Femur (tissue), 1 donor: ENCODE measurements around the gene NRG3.
A peak's percentile ranks its signal among the peaks of the same experiment; 100 is the strongest.

ENCODE experiments used
- DNase-seq: peaks from one replicate; pipeline ENCODE4 v3.0.0-alpha.2; 2017

Gene NRG3

GRCh38 chr10:81874875-81875466 is at the start of gene NRG3:
TSS of gene NRG3 (plus strand) at chr10:81875194.
- DNase-seq, result no peak

GRCh38 chr10:81828251-81828650 is 46.7 kb upstream of the NRG3 start:
- no peak for DNase-seq

DNA sequence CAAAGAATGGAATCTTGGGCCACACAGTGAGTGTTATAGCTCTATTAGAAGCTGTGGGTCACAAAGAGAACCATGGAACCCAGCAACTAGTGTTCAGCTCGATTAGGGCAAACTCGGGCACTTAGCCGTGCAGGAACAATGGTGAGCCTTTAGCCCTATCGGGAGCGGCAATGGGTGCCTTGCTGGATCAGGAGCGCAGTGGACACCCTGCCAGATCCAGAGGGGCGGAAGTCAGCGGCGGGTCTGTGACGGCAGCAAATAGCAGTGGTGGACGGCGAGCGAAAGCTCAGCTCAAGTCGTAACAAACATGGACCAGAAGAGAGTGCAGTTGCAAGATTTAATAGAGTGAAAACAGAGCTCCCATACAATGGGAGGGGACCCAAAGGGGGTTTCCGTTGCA is 43.9 kb upstream of the NRG3 start:
- no peak for DNase-seq

- no peak for DNase-seq
Measured at GRCh38 chr10:81838950-81839349, 36.0 kb upstream of the NRG3 start.

GRCh38 chr10:81843042-81843441 is 32.0 kb upstream of the NRG3 start:
- DNase-seq, result no peak

GRCh38 chr10:81847675-81848074 is 27.3 kb upstream of the NRG3 start:
- no peak for DNase-seq

DNA sequence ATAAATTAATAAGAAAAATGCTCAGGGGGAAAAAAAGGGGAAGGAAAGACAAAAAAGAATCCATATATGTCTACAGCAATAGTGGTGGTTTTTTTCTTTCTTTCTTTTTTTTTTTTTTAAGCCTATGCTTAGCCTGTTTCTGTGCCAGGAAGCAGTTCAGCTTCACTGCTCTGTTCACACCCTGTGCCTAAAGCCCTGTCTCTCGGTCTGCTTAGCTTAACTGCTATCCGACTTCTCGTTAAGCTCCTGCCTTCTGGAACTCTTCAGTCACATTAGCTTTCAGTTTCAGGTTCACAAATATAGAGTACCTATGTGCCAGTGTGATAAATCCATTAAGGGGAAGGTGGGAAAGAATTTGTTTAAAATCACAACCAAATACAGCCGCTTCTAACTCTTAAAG is 26.5 kb upstream of the NRG3 start:
- DNase-seq, result no peak

- DNase-seq, result no peak
Measured at GRCh38 chr10:81848931-81849330, 26.1 kb upstream of the NRG3 start.

DNA sequence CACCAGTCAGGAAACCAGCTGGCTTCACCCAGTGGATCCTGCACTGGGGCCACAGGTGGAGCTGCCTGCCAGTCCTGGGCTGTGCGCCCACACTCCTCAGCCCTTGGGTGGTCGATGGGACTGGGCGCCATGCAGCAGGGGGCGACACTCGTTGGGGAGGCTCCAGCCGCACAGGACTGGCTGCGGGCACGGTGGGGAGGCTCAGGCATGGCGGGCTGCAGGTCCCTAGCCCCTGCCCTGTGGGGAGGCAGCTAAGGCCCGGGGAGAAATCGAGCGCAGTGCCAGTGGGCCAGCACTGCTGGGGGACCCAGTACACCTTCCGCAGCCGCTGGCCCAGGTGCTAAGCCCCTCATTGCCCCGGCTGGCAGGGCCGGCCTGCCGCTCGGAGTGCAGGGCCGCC is 12.4 kb upstream of the NRG3 start:
- DNase-seq, result no peak

- no peak for DNase-seq
Measured at GRCh38 chr10:81863771-81864170, 11.2 kb upstream of the NRG3 start.

DNA sequence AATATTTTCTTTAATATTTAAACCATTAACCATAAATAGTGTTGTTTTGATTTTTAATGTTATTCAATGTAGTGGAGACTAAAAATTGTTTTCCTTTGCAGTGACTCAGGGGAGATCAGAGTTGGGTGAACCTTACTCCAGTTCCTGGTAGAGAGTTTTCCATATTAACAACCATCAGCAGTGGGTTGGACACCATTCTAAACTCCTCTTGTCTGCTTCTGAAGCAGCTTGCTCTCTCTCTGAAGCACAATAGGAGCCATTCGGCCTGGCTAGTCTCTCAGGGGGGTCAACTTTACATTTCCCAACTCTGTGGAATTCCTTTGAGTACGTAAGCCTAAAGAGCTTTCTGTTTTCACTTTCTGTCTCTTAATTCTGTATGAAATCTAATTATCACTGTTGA is 9.4 kb upstream of the NRG3 start:
- DNase-seq, result no peak

GRCh38 chr10:81866753-81867152 is 8.2 kb upstream of the NRG3 start:
- DNase-seq, result no peak

- no peak for DNase-seq
Measured at GRCh38 chr10:81870472-81870871, 4.5 kb upstream of the NRG3 start.

DNA sequence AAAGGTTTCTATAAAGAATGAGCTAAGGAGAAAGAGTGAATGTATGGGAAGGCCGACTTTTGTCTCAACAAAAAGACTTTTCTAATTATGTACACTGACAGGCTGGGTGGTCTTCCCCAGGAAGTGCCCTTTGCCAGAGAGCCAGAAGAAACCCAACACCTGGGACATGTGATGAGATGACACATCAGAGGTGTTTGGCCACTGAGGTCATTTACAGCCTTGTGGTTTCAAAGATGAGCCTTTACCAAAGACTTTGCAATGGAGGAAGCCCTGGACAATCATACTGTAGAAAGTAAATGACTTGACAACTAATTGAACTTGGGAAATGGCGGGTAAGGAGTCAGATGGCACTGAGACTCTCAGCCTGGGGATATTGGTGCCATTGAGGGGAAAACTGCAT is 3.4 kb upstream of the NRG3 start:
- DNase-seq, result no peak

DNA sequence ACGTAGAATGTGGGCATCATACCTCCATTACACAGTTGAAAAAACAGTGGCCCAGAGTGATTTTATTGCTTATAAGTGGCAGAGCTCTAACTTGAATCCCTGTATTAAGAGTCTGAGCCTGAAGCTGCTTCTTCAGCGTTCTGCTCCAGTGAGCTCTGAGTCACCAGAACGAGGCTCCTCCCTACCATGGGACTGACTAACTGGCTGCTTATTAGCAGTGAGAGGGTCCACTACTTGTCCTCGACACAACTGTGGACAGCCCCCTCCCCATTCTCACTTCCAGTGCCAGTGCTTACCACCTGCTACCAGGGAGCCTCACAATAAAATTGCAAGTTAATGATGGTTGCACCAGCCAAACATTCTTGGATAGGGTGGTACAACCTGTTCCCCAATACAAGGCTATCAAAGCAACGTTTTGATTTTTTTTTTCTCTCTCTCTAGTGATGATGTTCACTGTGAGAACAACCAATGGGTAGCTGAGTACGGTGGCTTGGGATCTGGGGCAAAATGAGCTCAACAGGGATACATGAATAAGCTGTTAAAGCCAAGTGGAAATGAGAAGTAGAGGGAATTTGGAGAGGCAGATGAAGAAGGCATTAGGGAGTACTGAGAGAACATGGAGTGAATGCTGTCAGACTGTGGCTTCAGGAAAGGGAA is 2.7 kb upstream of the NRG3 start:
- DNase-seq, result no peak

GRCh38 chr10:81873231-81873931 is 1.6 kb upstream of the NRG3 start:
- no peak for DNase-seq

- peak; percentile 74 for DNase-seq
Measured at GRCh38 chr10:81873932-81874816, 820 bp upstream of the NRG3 start.

- no peak for DNase-seq
Measured at GRCh38 chr10:81875467-81876252, 666 bp downstream of the NRG3 start.

GRCh38 chr10:81876253-81877077 is 1.5 kb downstream of the NRG3 start:
- DNase-seq, result no peak

- no peak for DNase-seq
Measured at GRCh38 chr10:81877596-81877995, 2.6 kb downstream of the NRG3 start.

- no peak for DNase-seq
Measured at GRCh38 chr10:81882011-81882410, 7.0 kb downstream of the NRG3 start.

DNA sequence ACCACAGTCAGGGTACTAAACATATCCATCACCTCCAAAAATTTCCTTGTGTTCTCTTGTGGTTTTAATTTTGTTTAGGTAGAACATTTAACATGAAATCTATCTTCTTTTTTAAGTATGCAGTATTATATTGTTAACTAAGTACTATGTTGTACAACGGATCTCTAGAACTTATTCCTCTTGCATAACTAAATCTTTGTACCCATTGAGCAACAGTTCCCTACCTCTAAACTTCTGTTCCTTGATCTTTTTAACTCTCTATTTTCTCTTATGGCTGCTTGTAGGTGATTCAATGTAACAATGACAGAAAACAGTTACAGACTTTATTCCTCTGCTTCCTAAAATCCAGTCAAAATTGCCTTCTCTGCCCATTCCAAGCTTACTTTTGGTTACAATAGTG is 9.9 kb downstream of the NRG3 start:
- no peak for DNase-seq
